Measurements from ENCODE around the gene MED13. TPM values are rescaled to one million over a fixed set of nuclear protein-coding genes. Genes with fewer than 3 reads are reported as not detected.

Gene MED13
- total RNA-seq, 1 donor from 2014 or later, result 59.9 TPM

GRCh38 chr17:61966191-61966590, 98.9 kb downstream of the MED13 start:
- H3K27ac ChIP-seq, result no peak overlapping the region
- H3K36me3 ChIP-seq, result peaks cover 0 to 70% of the 10 kb centered on the region in 2 donors

GRCh38 chr17:61955619-61956018, 109.5 kb downstream of the MED13 start:
- intact Hi-C loops (cut with DNase I), result no loop called here
- Histone ChIP-seq H3K4me3 (no peak overlapping the region), H3K27ac (no peak overlapping the region), H3K36me3 (peaks cover 8 to 83% of the 10 kb centered on the region in 2 donors), H3K4me1 (no peaks in the 10 kb centered on the region), H3K27me3 (no peaks in the 10 kb centered on the region), H3K9me3 (no peaks in the 10 kb centered on the region)
- TF ChIP-seq POLR2AphosphoS5 (IDR thresholded peaks at IDR 0.05; ENCODE audit: insufficient read depth in 1 of 2, low read depth in 1 of 2) (no peak), POLR2A (IDR thresholded peaks at IDR 0.05) (no peak), CTCF (IDR thresholded peaks at IDR 0.05) (no peak)
- DNase-seq (ENCODE audit: extremely low spot score in 2 of 2), result no peak

More at GRCh38 chr17:61966191-61966590, 98.9 kb downstream of the MED13 start:
- TF ChIP-seq POLR2A (IDR thresholded peaks at IDR 0.05) (no peak), POLR2AphosphoS5 (IDR thresholded peaks at IDR 0.05; ENCODE audit: insufficient read depth in 1 of 2, low read depth in 1 of 2) (no peak), CTCF (IDR thresholded peaks at IDR 0.05) (no peak)
- Histone ChIP-seq H3K9me3 (no peaks in the 10 kb centered on the region), H3K4me3 (no peak overlapping the region), H3K27me3 (no peaks in the 10 kb centered on the region), H3K4me1 (no peaks in the 10 kb centered on the region)
- intact Hi-C loops (cut with DNase I), result no loop called here
- no peak for DNase-seq (ENCODE audit: extremely low spot score in 2 of 2)

- peaks cover 0 to 75% of the 10 kb centered on the region in 2 donors for H3K36me3 ChIP-seq
- intact Hi-C loops (cut with DNase I), result no loop called here
Measured at GRCh38 chr17:61947367-61948078, 117.6 kb downstream of the MED13 start.

GRCh38 chr17:61946359-61946758, 118.7 kb downstream of the MED13 start:
- Histone ChIP-seq H3K27ac (no peak overlapping the region), H3K36me3 (peaks cover 0 to 64% of the 10 kb centered on the region in 2 donors), H3K4me1 (no peaks in the 10 kb centered on the region), H3K4me3 (no peak overlapping the region), H3K27me3 (no peaks in the 10 kb centered on the region), H3K9me3 (no peaks in the 10 kb centered on the region)
- DNase-seq (ENCODE audit: extremely low spot score in 2 of 2), result no peak
- intact Hi-C loops (cut with DNase I), result no loop called here
- TF ChIP-seq POLR2A (IDR thresholded peaks at IDR 0.05), result no peak
- TF ChIP-seq CTCF (IDR thresholded peaks at IDR 0.05), result no peak
- TF ChIP-seq POLR2AphosphoS5 (IDR thresholded peaks at IDR 0.05; ENCODE audit: insufficient read depth in 1 of 2, low read depth in 1 of 2), result no peak

More at GRCh38 chr17:61947367-61948078, 117.6 kb downstream of the MED13 start:
- TF ChIP-seq CTCF (IDR thresholded peaks at IDR 0.05) (no peak), POLR2A (IDR thresholded peaks at IDR 0.05) (no peak), POLR2AphosphoS5 (IDR thresholded peaks at IDR 0.05; ENCODE audit: insufficient read depth in 1 of 2, low read depth in 1 of 2) (no peak)
- no peaks in the 10 kb centered on the region for H3K9me3 ChIP-seq
- no peaks in the 10 kb centered on the region for H3K4me1 ChIP-seq
- no peak overlapping the region for H3K4me3 ChIP-seq
- H3K27ac ChIP-seq, result no peak overlapping the region
- no peaks in the 10 kb centered on the region for H3K27me3 ChIP-seq
- DNase-seq (ENCODE audit: extremely low spot score in 2 of 2), result no peak

GRCh38 chr17:61943117-61943516, 122.0 kb downstream of the MED13 start:
- H3K4me1 ChIP-seq, result no peaks in the 10 kb centered on the region
- peaks cover 0 to 34% of the 10 kb centered on the region in 2 donors for H3K36me3 ChIP-seq
- DNase-seq (ENCODE audit: extremely low spot score in 2 of 2), result no peak
- TF ChIP-seq POLR2AphosphoS5 (IDR thresholded peaks at IDR 0.05; ENCODE audit: insufficient read depth in 1 of 2, low read depth in 1 of 2) (no peak), CTCF (IDR thresholded peaks at IDR 0.05) (no peak), POLR2A (IDR thresholded peaks at IDR 0.05) (no peak)
- intact Hi-C loops (cut with DNase I), result no loop called here
- H3K4me3 ChIP-seq, result no peak overlapping the region
- no peaks in the 10 kb centered on the region for H3K27me3 ChIP-seq
- H3K27ac ChIP-seq, result no peak overlapping the region
- H3K9me3 ChIP-seq, result no peaks in the 10 kb centered on the region

Measured in vagina (tissue), 2 donors.